ENCODE data around the gene UBE2E2.

- TF ChIP-seq TRIM28 (IDR thresholded peaks at IDR 0.05; ENCODE audit: borderline replicate concordance, low read length) (no peak), ELK4 (IDR thresholded peaks at IDR 0.05; ENCODE audit: borderline replicate concordance, low read depth, low read length) (no peak), WT1 (tag by site-specific recombination; IDR thresholded peaks at IDR 0.05) (no peak), PRDM1 (tag by site-specific recombination; IDR thresholded peaks at IDR 0.05) (no peak), CTCF (tag by site-specific recombination; IDR thresholded peaks at IDR 0.05) (no peak), ZNF704 (tag by site-specific recombination; IDR thresholded peaks at IDR 0.05) (no peak), ZFP3 (tag by site-specific recombination; IDR thresholded peaks at IDR 0.05; ENCODE audit: low read depth) (no peak), ZBTB11 (tag by site-specific recombination; conservative IDR thresholded peaks at IDR 0.05; ENCODE audit: low read depth) (no peak), ZSCAN5A (tag by site-specific recombination; IDR thresholded peaks at IDR 0.05) (no peak), ZNF571 (tag by site-specific recombination; IDR thresholded peaks at IDR 0.05) (no peak), ZNF24 (tag by site-specific recombination; IDR thresholded peaks at IDR 0.05) (no peak), ZNF560 (tag by site-specific recombination; IDR thresholded peaks at IDR 0.05; ENCODE audit: borderline replicate concordance) (no peak), TCF7L2 (IDR thresholded peaks at IDR 0.05; ENCODE audit: borderline replicate concordance, low read depth, low read length) (no peak)
Measured at GRCh38 chr3:23157331-23157730, 45.8 kb upstream of the UBE2E2 start.

Measured in HEK293 (cell line).